Activated effector memory CD4-positive, alpha-beta T cell treated with Interleukin-2 at 50 U/mL for 16 hours (primary cell): ENCODE data around the gene SRPK2.
"Not testable (repeated sequence)": the region's sequence is repeated elsewhere in the genome, so short reads cannot be mapped to it uniquely, and the experiment has no call there.

ENCODE experiments used
- DNase-seq: peaks from one replicate; pipeline ENCODE4 v3.0.0-alpha.2; 2020

Gene SRPK2

DNA sequence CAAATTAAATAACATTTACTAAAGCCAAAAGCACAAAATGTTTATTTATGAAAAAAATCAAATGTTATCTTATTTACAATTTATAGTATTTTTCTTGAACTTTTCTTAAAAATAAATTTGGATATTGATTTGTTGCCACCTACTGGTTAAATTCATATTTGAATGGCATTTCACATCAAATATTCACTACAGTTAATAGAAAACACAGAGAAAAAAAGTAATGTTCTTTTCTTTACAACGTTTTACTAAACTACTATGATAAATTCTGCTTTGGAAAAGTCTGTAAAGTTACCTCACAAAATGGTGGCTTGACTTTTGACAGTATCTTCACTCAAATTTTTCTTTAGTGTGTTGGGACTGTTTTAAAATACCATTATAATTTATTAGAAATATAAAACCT is 52.7 kb downstream of the SRPK2 start:
- DNase-seq, result no peak

DNA sequence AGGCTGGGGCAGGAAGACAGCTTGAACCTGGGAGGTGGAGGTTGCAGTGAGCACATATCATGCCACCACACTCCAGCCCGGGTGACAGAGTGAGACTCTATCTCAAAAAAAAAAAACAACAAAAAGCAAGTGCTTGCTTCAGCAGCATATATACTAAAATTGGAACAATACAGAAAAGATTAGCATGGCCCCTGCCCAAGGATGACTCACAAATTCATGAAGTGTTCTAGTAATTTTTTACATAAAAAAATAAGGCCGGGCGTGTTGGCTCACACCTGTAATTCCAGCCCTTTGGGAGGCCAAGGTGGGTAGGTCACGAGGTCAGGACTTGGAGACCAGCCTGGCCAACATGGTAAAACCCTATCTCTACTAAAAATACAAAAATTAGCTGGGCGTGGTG is 56.1 kb downstream of the SRPK2 start:
- not testable (repeated sequence) for DNase-seq

DNA sequence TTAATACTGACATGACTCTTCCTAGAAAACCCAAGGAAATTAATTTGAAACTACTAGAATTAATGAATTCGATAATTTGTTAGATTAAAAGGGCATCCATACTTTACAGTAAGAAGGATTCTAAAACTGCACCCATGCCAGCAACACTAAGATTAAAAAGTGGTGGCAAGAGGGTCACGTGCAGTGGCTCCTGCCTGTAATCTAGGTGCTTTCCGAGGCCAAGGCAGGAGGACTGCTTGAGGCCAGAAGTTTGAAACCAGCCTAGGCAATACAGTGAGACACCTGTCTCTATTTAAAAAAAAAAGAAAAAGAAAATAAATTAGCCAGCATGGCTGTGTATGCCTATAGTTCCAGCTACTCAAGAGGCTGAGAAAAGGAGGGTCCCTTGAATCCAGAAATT is 58.2 kb downstream of the SRPK2 start:
- no peak for DNase-seq

DNA sequence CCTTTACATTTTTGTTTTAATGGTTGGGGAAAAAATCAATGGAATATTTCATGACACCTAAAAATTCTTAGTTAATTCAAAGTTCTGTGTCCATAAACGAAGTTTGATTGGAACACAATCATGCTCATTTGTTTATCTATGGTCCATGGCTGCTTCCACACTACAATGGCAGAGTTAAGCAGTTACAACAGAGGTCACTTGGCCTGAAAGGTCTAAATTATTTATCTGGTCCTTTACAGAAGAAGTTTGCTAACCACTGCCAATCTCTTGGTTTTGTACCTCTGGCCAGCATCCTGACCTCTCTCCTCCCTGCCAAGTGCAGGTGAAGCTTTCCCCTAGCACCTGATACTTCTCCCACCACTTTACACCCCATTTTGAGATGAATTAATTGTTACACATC is 61.5 kb downstream of the SRPK2 start:
- DNase-seq, result no peak

DNA sequence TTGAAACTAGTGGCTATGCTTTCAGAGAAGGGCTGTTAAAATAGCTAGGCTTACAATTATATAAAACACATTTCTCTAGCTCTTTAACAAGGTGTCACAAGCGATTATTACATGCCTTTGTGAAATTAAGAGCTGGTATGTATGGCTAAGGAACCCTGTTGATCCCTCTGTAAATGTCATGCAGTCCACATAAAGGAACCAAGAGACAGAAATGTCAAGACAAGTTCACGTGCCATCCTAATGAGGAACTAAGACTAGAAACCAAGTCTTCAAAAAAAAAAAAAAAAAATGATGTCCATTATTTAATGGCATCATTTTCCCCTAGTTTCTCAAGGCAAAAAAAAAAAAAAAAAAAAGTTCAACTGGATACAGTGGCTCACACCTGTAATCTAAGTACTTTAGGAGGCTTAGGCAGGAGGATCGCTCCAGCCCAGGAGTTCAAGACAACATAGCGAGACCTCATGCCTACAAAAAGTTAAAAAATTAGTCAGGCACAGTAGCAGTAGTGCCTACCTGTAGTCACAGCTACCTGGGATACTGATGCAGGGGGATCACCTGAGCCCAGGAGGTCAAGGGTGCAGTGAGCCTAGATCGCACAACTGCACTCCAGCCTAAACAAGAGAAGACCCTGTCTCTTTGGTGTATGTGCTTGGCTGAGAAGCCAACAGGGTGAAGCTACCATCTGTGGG is 63.4 kb downstream of the SRPK2 start:
- no peak for DNase-seq

DNA sequence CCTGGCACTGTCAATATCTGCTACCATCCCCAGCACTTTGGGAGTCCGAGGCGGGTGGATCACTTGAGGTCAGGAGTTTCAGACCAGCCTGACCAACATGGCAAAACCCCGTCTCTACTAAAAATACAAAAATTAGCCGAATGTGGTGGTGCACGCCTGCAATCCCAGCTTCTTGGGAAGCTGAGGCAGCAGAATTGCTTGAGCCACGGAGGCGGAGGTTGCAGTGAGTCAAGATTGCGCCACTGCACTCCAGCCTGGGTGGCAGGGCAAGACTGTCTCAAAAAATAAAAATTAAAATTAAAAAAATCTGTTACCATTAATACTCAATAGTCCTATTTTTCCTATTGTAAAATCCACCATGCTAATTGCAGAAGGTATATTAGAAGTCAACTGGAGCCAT is 64.1 kb downstream of the SRPK2 start:
- DNase-seq, result not testable (repeated sequence)

DNA sequence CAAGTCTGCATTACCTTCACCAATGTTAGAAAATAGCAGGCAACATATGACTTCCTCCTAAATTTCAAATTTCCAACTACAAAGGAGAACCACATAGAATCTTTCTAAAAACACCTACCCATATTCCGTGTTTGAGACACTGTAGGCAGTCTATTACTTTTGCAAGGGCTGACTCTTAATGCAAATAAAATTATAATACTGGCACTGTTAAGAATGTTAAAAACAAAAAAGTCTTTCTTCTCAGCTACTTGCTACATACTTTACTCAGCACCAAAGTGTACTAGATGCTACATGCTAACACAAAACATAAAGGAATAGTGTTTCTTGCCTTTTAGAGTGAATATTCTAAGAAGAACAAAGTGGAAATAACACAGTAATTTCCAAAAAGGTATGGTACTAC is 65.4 kb downstream of the SRPK2 start:
- no peak for DNase-seq

DNA sequence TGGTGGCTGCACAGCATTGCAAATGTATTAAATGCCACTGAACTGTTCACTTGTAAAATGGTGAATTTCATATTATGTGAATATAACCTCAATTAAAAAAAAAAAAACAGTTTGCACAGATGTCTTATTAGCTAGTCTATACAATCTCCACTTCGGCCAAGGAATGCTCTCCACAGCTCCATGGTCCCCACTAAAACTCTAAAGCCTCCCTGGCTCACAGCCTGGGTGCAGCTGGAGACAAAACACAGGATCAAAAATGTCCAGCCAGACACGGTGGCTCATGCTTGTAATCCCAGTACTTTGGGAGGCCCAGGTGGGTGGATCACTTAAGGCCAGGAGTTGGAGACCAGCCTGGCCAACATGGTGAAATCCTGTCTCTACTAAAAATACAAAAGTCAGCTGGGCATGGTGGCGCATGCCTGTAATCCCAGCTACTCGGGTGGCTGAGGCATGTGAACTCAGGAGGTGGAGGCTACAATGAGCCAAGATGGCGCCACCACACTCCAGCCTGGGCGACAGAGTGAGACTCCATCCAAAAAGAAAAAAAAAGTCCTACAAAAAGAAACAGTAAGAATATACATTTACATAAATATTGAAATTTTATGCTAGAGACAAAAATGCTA is 66.0 kb downstream of the SRPK2 start:
- no peak for DNase-seq

DNA sequence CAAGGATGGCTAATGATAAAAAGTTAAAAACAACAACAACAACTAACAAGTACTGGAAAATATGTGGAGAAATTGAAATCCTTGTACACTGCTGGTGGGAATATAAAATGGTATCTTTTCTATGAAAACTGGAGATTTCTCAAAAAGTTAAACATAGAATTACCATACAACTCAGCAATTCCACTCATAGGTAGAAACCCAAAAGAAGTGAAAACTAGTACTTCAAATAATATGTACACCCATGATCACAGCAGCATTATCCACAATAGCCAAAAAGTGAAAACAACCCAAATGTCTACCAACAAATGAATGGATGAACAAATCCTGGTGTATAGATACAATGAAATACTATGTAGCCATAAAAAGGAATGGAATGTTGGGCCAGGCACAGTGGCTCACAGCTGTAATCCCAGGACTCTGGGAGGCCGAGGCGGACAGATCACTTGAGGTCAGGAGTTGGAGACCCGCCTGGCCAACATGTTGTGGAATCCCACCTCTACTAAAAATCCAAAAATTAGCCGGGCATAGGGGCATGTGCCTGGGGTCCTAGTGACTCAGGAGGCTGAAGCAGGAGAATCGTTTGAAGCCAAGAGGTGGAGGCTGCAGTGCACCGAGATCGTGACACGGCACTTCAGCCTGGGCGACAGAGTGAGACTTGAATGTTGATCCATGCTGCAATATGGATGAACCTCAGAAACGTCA is 66.8 kb downstream of the SRPK2 start:
- no peak for DNase-seq

DNA sequence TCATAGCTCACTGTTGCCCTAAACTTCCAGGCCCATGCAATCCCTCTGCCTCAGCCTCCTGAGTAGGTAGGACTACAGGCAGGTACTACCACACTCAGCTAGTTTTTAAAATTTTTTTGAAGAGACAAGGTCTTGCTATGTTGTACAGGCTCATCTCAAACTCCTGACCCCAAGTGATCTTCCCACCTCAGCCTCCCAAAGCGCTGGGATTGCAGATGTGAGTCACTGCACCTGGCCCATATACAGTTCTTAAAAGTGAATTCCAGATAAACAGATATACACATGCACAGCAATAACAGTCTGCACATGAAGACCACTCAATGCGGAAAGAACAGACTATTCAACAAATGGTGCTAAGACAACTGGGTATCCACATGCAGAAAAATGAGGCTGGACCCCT is 67.8 kb downstream of the SRPK2 start:
- no peak for DNase-seq

DNA sequence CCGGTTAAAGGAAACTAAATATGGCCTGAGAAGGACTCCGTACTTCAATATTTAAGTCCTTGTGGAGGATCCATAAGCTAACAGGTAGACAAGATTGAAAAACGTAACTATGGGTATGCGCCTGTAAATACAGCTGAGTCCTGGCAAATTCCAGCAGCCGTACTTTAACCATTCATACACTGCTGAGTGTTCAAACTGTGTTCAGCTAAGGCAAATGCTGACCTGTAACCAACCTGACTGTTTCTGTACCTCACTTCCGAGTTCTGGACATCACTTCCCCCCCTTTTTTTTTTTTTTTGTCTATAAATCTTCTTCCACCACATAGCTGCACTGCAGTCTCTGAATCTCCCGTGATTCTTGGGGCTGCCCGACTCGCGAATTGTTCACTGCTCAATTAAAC is 69.1 kb downstream of the SRPK2 start:
- no peak for DNase-seq

DNA sequence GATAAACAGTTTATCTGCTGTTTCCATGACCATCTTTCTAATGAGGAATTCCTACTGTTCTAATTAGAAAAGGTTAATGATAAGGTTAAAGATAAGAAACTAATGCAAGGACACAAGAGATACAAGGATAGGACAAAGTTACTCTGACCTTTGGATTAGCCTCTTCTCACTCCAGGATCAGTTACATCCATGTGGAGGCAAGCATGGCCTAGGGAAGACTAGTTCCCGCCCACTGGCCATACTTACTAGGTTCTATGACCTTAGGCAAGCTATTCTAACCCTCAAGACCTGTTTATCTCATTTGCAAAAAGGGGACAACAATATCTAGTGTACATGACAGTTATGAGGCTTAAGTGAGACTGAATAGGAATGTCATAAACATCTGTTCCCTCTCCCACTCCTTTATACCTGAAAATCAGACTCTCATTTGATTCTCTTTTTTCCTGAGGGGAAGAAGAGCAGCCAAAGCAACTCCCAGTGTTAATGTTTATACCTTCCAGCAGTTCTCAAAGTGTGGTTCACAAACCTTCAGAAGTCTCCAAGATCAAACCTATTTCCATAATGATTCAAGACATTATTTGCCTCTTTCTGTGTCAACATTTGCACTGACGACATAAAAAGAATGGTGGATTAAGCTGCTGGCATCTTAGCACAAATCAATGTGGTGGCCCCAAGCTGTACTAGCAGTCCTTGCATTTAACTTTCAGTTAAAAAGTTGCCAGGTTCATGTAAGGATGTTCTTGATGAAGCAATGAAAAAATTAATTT is 72.0 kb downstream of the SRPK2 start:
- no peak for DNase-seq

DNA sequence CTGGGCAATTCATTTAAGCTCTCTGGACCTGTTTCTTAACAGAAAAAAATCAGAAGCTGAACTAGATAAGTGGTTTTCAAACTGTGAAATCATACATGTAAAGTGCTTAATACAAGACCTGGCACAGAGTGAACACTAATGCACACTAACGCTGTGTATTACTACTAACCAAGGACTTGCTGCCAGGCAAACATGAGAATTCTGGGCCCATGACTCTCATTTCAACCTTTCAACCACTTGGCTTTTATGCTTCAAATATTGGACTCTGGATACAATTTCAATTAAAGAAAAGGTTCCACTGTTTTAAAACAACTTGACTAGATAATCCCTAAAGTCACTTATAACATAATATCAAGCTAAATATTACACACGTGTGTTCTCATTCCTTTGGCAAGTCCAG is 73.4 kb downstream of the SRPK2 start:
- DNase-seq, result no peak

DNA sequence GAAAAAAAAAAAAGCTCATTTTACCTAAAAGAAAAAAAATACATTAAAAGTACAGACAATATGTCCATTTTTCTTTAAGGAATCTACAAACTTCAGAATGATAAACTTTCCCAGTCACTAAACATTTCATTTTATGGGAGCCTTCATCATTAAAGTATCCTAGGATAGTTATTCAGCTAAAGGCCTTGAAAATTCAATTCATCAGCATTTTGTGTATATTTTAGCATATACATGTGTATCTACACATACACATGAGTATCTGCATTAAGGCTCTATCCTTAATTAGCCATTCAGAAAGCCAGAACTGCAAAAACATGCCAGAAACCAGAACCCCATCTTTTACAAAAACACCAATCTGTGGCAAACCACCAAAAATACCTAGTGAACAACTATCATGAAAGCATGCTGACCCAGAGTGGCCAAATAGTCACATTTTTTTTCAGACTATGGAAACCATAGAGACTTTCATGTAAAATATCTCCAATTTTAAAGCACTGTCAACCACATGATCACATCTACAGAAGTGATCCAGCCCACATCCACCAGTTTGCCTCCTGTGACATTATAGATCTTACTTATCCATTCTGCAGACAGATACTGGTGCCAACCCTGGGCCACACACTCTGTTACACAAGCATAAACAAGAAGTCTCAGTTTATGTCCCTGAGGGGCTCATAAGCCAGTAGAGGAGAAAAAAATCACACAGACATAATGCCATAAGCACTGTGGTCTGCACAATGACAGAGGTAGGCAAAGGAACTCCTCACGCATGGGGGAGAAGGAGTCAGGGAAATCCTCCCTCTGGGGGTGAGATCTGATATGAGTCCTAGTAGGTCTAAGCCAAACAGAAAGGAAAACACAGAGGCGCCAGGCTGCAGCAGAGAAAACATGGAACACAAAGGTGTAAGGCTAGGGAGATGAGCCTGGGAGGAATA is 79.2 kb downstream of the SRPK2 start:
- no peak for DNase-seq

DNA sequence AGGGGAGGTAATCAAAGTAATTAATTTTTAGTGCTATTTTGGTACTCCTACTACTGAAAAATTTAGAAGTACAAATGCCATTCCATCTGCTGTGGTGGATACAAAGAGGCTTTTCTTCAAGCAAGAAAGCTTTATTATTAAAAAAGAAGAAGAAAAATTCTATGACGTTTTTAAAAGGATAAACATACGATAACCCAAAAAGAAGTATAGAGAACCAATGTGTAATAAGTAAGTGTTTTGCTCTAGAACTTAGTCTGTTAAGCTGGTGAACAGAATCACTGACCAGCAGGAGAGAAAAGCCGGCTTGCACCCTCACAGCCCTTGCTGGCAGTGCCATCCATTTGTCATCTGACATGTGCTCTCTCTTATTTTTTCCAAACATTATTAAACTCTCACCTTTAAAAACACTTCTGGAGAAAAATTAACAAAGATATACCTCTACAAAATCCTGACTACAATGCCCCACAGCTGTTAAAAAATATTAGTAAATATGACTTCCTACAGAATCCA is 81.5 kb downstream of the SRPK2 start:
- no peak for DNase-seq

DNA sequence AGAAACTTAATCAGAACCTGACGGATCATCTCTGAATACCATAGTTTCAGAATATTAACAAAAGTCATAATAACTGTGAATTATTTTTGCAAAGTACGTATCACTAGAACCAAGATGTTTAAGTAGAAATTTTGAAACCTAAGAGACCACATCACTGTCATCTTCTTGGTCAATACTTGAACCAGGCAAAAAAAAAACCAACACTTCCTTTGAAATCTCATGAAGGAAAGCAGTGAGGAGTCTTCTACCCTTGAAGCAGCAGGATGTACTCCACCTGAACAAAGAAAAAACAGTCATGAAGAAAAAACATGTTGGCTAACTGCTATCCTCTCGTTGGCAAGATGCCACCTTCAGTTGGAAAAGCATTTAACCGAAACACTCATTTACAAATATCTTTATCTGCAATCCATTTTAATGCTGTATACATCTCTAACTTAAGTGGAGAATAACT is 82.4 kb downstream of the SRPK2 start:
- no peak for DNase-seq

DNA sequence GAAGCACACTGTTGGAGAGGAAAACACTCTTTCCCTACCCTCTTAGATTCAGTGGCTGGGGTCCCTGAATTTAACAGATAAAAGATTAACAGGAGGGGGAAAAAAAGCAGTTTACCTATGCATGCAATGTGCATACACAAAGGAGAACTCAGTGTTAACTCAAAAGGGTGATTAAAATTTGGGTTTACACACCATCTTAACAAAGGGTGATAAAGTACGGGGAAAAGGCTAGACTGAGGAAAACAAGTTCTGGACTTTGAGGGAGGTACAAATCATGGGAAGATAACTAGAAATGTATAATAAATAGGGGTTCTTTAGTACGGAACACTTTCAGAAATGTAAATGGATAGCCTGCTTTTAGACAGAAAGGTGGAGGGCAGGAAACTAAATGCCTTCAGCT is 83.1 kb downstream of the SRPK2 start:
- DNase-seq, result no peak

DNA sequence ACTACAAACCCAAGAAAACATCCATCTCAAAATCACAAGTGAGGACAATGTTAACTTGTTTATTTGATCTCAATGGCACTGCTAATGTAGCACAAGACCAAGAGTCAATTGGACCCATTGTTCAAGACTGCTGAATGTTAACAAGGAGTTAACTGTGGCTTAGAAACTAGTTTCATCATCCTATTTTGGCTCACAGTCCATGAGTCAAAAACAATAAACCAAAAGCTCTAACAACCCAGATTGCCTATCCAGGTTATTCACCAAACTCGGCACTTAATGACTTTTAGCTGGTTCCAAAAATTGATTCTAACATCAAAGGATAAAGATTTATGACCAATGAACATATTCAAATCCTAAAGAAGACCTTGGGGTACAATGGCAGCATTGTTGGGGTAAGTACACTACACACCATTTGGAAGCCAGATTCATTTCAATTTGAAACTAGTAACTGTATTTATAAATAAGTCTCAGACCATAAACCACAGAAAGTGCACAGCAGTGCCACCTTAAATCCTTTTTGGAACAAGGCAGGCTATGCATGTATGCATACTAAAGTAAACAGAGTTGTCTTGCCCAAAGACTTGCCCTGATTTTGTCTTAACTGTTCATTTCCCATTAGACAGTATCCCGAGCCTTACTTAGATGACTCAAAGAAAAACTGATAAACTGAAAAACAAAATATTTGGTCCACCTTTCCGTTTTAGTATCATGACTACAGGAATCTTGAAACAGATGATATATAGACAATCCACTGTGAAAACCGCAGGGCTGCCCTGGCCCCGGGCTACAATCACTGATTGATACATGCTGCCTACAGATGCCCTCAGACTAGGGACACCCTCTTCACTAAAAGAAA is 84.5 kb downstream of the SRPK2 start:
- no peak for DNase-seq

DNA sequence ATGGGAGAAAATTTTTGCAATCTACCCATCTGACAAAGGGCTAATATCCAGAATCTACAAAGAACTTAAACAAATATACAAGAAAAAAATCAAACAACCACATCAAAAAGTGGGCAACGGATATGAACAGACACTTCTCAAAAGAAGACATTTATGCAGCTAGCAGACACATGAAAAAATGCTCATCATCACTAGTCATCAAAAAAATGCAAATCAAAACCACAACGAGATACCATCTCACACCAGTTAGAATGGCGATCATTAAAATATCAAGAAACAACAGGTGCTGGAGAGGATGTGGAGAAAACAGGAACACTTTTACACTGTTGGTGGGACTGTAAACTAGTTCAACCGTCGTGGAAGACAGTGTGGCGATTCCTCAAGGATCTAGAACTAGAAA is 88.1 kb downstream of the SRPK2 start:
- not testable (repeated sequence) for DNase-seq

DNA sequence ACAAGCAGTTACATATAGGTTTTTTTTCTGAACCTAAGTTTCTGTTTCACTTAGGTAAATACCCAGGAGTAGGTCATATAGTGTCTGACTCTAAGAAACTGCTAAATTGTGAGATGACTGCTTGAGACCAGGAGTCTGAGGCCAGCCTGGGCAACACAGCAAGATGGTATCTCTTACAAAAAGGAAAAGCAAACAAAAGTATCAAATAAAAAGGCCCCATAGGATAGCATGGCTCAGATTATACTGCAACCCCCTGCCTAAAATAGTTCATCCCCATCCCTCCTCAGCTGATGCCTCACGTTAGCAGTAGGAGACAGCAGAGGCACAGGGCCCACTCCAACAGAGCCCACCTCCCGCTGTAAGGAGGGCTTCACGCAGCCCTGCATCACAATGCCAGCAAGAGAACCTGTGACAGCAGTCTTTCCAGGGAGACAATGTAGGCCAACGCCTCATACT is 90.3 kb downstream of the SRPK2 start:
- DNase-seq, result no peak

DNA sequence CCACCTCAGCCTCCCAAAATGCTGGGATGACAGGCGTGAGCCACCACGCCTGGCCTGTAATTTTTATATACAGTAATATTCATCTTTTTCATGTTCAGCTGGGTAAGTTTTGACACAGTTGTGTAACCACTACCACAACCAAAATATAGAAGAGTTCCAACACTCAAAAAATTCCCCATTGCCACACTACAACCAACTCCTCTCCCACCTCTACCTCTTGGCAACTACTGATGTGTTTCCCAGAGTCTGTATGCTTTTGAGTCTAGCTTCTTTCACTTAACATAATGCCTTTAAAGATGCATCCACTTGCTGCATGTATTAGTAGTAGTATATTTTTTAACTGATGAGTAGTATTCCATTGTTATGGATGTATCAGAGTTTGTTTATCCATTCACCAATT is 90.7 kb downstream of the SRPK2 start:
- no peak for DNase-seq
